Activated CD4-positive, alpha-beta T cell treated with anti-CD3 and anti-CD28 coated beads, Interleukin-2, amount 50 U/mL, for 16 hours (primary cell): ENCODE measurements around the gene NR2C2.

Source experiments
- DNase-seq: peaks from one replicate; pipeline ENCODE4 v3.0.0-alpha.2; 2020

Gene NR2C2

GRCh38 chr3:15065550-15066007, 118.2 kb downstream of the NR2C2 start:
- no peak for DNase-seq

DNA sequence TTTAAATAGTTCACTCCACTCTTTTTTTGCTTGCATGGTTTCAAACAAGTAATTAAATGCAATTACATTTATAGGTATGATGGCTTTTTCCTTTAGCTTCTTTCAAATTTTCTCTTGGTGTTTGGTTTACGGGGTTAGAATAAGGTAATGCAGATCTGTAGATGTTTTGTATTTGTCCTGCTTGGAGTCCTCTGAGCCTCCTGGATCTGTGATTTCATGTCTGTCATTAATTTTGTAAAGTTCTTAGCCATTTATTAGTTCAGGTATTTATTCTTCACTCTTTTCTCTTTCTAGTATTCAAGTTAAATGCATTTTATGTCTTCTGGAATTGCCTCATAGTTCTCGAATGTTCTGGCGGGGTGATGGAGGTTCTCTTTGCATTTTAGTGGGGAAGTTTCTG, 119.1 kb downstream of the NR2C2 start:
- DNase-seq: no peak

- DNase-seq: no peak
Observed at GRCh38 chr3:15069441-15069840, 122.1 kb downstream of the NR2C2 start.

- no peak for DNase-seq
Observed at GRCh38 chr3:15071699-15072098, 124.3 kb downstream of the NR2C2 start.

DNA sequence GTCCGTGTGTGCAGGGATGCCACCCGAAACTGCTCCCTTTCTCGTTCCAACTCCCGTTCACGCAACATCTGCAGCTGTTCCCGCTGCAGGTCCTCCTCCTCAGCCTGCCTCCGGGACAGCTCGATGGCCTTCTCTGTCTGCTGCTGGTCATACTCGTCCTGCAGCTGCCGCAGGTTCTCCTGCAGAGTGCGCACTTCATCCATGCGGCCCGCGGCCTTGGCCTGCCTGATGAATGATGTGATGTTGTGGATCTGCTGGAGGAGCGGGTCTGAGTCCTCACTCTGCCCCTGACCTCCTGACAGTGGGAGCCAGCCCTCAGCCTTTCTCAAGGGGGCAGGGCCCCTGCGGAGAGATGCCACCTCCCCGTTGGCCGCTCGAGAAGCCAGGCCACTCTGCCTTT, 127.1 kb downstream of the NR2C2 start:
- no peak for DNase-seq

DNA sequence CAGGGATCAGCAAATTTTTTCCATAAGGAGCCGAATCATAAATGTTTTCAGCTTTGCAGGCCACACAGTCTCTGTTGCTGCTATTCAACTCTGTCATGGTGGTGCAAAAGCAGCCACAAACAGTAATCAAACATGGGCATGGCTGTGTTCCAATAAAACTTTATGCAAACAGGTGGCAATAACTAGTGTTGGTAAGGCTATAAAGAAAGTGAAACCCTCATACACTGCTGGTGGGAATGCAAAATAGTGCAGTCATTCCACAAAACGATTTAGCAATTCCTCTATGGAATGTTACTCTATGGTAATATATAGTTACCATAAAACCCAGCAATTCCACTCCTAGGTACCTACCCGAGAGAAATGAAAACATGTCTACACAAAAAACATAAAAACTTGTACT, 131.7 kb downstream of the NR2C2 start:
- DNase-seq: no peak

DNA sequence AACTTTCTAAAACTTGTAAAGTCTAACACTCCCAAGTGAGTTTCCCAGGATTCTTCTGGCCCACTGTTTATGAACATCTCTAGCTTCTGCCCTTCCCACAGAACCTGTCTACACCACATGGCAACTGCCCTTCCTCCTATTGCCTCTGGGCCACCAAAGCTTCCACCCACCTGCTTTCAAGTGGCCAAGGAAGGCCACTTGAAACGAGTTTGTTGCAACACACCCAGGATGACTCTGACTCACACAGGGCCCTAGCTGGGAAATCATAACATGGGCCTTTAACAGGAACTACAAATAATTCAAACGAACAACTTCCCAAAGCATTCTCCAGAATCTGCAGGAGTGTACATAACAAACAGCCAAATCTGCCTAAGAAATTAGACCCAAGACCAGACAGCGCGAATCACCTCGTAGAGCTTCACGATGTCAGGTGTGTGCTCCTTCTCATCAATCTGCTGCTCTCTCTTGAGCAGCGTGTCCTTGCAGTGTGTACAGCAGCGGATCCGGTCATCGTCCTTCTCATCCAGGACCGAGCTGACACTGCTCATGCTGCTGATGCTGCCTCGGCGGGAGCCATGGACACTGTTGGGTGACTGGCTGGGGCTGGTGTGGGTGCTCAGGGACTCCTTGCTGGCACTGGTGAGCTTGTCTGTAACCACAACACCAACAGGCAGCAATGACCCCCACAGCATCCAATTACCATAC, 134.7 kb downstream of the NR2C2 start:
- no peak for DNase-seq

DNA sequence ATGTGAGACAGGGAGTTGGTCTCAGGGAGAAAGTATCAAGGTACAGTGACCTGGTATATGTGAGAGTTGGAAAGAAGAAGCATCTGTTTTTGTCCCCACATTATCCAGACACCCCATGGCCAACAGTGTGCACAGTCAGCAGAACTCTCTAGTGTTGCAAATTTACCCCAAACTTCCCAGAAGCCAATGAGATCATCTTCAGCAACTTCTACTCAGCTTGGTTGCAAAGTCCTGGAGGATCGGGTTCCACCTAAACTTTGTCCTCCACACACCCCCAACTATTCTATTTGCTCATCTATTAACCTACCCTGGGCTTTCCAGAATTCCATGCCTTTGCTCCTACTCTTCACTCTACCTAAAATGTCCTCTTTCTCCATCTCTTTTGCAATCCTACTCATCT, 135.9 kb downstream of the NR2C2 start:
- DNase-seq: no peak

DNA sequence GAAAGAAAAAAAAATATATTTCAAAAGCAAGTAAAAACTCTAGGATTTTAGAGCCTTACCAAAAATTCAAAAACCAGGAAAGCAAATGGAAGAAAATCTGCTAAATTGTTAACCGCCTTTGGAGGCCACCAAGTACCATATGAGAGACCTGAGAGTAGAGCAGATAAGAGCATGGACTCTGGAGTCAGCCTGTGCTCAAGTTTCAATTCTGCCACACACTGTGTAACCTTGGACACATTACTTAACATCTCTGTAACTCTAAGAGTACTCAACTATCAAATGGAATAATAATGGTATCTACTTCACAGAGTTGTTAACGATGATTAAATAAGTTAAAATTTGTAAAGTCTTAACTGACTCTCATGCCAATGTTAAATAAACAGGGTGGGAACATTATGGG, 138.9 kb downstream of the NR2C2 start:
- DNase-seq: no peak

- no peak for DNase-seq
Observed at GRCh38 chr3:15086699-15087098, 139.3 kb downstream of the NR2C2 start.

DNA sequence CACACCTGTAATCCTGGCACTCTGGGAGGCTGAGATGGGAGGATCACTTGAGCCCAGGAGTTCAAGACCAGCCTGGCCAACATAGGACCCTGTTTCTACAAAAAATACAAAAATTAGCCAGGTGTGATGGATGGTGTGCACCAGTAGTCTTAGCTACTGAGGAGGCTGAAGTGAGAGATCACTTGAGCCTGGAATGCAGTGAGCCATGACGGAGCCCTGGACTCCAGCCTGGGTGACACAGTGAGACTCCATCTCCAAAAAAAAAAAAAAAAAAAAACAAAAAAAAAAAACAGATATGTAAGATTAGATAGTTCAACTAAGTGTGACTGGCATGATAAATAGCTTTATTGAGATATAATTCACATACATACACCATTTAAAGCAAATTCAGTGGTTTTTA, 141.8 kb downstream of the NR2C2 start:
- DNase-seq: no peak

GRCh38 chr3:15091575-15091974, 144.2 kb downstream of the NR2C2 start:
- no peak for DNase-seq

- DNase-seq: no peak
Observed at GRCh38 chr3:15092686-15093085, 145.3 kb downstream of the NR2C2 start.

GRCh38 chr3:15094187-15094875, 146.9 kb downstream of the NR2C2 start:
- no peak for DNase-seq

DNA sequence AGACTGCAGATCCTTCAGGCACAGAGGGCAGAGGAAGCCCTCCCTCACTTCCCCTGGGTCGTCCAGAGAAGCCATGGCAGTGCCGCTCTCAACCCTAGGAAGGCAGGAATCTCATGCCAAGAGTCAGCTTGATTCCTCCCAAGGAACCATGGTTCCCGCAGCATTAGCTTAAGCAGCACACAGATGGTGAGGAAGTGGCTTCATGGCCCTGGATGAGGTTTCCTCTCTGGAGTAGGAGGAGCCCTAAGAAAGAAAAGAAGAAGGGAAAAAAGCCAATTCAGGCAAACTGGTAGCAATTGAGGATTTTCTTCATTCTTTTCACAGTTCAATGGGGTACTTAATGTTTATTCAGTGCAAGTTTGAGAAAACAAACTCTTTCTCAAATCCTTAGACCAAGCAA, 148.7 kb downstream of the NR2C2 start:
- no peak for DNase-seq

DNA sequence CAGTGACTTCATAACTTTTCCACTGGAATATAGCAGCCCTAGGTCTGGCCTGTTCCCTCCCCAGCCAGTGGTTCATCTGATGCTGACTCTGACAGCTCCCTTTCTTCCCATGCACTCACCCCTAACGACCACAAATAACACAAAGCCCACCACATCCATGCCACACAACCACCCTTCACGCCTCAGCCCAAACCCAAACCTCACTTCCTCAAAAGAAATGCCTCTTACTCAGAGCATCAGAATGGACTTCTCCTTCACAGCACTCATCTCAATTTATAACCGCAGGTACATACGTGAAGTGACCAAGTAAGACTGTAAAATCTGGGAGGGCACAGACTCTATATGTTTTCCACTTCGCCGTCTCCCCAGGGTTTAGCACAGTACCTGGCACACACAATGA, 150.5 kb downstream of the NR2C2 start:
- peak; percentile 47 for DNase-seq
